Keratinocyte (primary cell): Measurements from ENCODE around the gene ZKSCAN1. TPM values are rescaled to one million over a fixed set of nuclear protein-coding genes. Genes with fewer than 3 reads are reported as not detected.

ENCODE experiments used
- DNase-seq: peaks from one replicate; pipeline ENCODE4 v3.0.0-alpha.2; 2011; ENCODE audit warnings: low read depth, missing footprints, low spot score
- FAIRE-seq: peaks from 2 replicates; lab custom pipeline; 2011; peaks lifted over from hg19 to GRCh38; lab: Jason Lieb, UNC
- H2AFZ ChIP-seq: 2 replicates; pipeline ENCODE4 v1.6.0; 2012; ENCODE audit warnings: low read length, control low read depth, inconsistent platforms; ENCODE audit not compliant: control insufficient read depth
- H3K27ac ChIP-seq: 2 replicates; pipeline ENCODE4 v1.5.1; 2011; ENCODE audit warnings: low read length; ENCODE audit not compliant: control insufficient read depth, insufficient read depth
- H3K27me3 ChIP-seq: 3 replicates; pipeline ENCODE4 v1.6.0; 2011; ENCODE audit warnings: low read length; ENCODE audit not compliant: control insufficient read depth, insufficient read depth; ENCODE audit errors: extremely low read depth
- H3K36me3 ChIP-seq, 2 experiments: 2 replicates in 1 of 2; 3 replicates in 1 of 2; pipeline ENCODE4 v1.5.1; 2011; ENCODE audit warnings: low read length in 2 of 2, mild to moderate bottlenecking in 1 of 2; ENCODE audit not compliant: control insufficient read depth in 2 of 2, insufficient read depth in 2 of 2; ENCODE audit errors: extremely low read depth in 1 of 2
- H3K4me1 ChIP-seq: 3 replicates; pipeline ENCODE4 v1.5.1; 2011; ENCODE audit warnings: low read length; ENCODE audit not compliant: control insufficient read depth, insufficient read depth; ENCODE audit errors: extremely low read depth
- H3K4me2 ChIP-seq: 3 replicates; pipeline ENCODE4 v1.6.0; 2011; ENCODE audit warnings: low read depth, low read length; ENCODE audit not compliant: control insufficient read depth, insufficient read depth; ENCODE audit errors: extremely low read depth
- H3K4me3 ChIP-seq, 3 experiments: fragments of 200-600 bp in 1 of 3; sonication (generic) in 1 of 3; 2 replicates in 2 of 3; 3 replicates in 1 of 3; pipeline ENCODE4 v1.5.1; 2011 to 2016; ENCODE audit warnings: low read length in 3 of 3, mild to moderate bottlenecking in 3 of 3, control low read depth in 2 of 3, inconsistent platforms in 1 of 3, low read depth in 1 of 3, mixed read lengths in 1 of 3, mixed run types in 1 of 3, moderate library complexity in 1 of 3; ENCODE audit not compliant: control insufficient read depth in 2 of 3, insufficient read depth in 2 of 3; ENCODE audit errors: extremely low read depth in 1 of 3
- H3K79me2 ChIP-seq: 2 replicates; pipeline ENCODE4 v1.6.0; 2012; ENCODE audit warnings: low read length; ENCODE audit not compliant: control insufficient read depth, insufficient read depth
- H3K9ac ChIP-seq: 3 replicates; pipeline ENCODE4 v1.6.0; 2011; ENCODE audit warnings: low read length; ENCODE audit not compliant: control insufficient read depth, insufficient read depth; ENCODE audit errors: extremely low read depth
- H3K9me1 ChIP-seq: 3 replicates; pipeline ENCODE4 v1.6.0; 2011; ENCODE audit warnings: low read length; ENCODE audit not compliant: control insufficient read depth, insufficient read depth; ENCODE audit errors: extremely low read depth
- H3K9me3 ChIP-seq: 2 replicates; pipeline ENCODE4 v1.5.1; 2012; ENCODE audit warnings: low read depth, low read length; ENCODE audit not compliant: control insufficient read depth
- H4K20me1 ChIP-seq: 3 replicates; pipeline ENCODE4 v1.6.0; 2011; ENCODE audit warnings: low read length; ENCODE audit not compliant: control insufficient read depth, insufficient read depth; ENCODE audit errors: extremely low read depth
- EZH2 ChIP-seq: IDR thresholded peaks from one replicate; pipeline ENCODE4 v1.6.1; 2012; ENCODE audit warnings: inconsistent platforms, mild to moderate bottlenecking, low read length, moderate library complexity
- dilution Hi-C: fragments of 300-500 bp; cut with MboI; formaldehyde crosslinking; loops from one replicate; pipeline ENCODE4 v1.7.0; 2020; ENCODE audit warnings: low sequenced_read_pairs; ENCODE audit not compliant: extremely low pct_ligation_motif_present
- polyA plus RNA-seq, 5 experiments: library from polyadenylated mRNA; depleted of rRNA in 3 of 5; stranded (reverse) in 3 of 5; stranded (forward) in 1 of 5; unstranded in 1 of 5; fragments of >200 nt; gene quantifications; 1 replicate in 1 of 5; 2 replicates in 3 of 5; 3 replicates in 1 of 5; pipeline versions ENCODE4 v1.2.1 to v1.2.3, GENCODE V29; 2011 to 2012; ENCODE audit warnings: missing spikeins in 2 of 5, low read depth in 1 of 5, low replicate concordance in 1 of 5
- TF ChIP-seq, protein P1 (sequence below), 3 experiments: IDR thresholded peaks in 1 of 3; conservative IDR thresholded peaks in 1 of 3; optimal IDR thresholded peaks in 1 of 3; 2 replicates in 2 of 3; 3 replicates in 1 of 3; pipeline versions ENCODE3 to v1.5.1; 2011; ENCODE audit warnings: low read length in 3 of 3, mild to moderate bottlenecking in 3 of 3, moderate library complexity in 2 of 3, control low read depth in 1 of 3, inconsistent platforms in 1 of 3; ENCODE audit not compliant: insufficient read depth in 2 of 3; ENCODE audit errors: extremely low read depth in 1 of 3

The ZKSCAN1 gene
- polyA plus RNA-seq, 1 donor (not counting 4 experiments of a cell fraction or from before 2014, with no cell fraction given): 24.7 TPM

GRCh38 chr7:99994819-99995218, 20.6 kb upstream of the ZKSCAN1 start:
- FAIRE-seq: no peak
- Histone ChIP-seq H2AFZ (peak overlapping the region; percentile 26), H3K4me1 (peaks cover 8% of the 10 kb centered on the region), H3K9ac (no peak overlapping the region), H3K9me1 (no peaks in the 10 kb centered on the region), H3K36me3 (no peaks in the 10 kb centered on the region), H3K27ac (no peak overlapping the region), H4K20me1 (no peaks in the 10 kb centered on the region), H3K4me2 (peak overlapping the region; percentile 4), H3K4me3 (no peak overlapping the region), H3K9me3 (no peaks in the 10 kb centered on the region), H3K27me3 (peaks cover 4% of the 10 kb centered on the region), H3K79me2 (no peaks in the 10 kb centered on the region)
- dilution Hi-C loops: no loop called here
- no peak for TF ChIP-seq EZH2
- TF ChIP-seq, protein P1, sequence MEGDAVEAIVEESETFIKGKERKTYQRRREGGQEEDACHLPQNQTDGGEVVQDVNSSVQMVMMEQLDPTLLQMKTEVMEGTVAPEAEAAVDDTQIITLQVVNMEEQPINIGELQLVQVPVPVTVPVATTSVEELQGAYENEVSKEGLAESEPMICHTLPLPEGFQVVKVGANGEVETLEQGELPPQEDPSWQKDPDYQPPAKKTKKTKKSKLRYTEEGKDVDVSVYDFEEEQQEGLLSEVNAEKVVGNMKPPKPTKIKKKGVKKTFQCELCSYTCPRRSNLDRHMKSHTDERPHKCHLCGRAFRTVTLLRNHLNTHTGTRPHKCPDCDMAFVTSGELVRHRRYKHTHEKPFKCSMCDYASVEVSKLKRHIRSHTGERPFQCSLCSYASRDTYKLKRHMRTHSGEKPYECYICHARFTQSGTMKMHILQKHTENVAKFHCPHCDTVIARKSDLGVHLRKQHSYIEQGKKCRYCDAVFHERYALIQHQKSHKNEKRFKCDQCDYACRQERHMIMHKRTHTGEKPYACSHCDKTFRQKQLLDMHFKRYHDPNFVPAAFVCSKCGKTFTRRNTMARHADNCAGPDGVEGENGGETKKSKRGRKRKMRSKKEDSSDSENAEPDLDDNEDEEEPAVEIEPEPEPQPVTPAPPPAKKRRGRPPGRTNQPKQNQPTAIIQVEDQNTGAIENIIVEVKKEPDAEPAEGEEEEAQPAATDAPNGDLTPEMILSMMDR (optimal IDR thresholded peaks at IDR 0.05 in 1 of 3, IDR thresholded peaks at IDR 0.05 in 1 of 3, conservative IDR thresholded peaks at IDR 0.05 in 1 of 3; ENCODE audit: extremely low read depth in 1 of 3, insufficient read depth in 2 of 3, low read length in 3 of 3): no peak
- no peak for DNase-seq

GRCh38 chr7:99996755-99997544, 18.4 kb upstream of the ZKSCAN1 start:
- Histone ChIP-seq H3K9ac (peak overlapping the region; percentile 37), H3K36me3 (no peaks in the 10 kb centered on the region), H3K9me3 (no peaks in the 10 kb centered on the region), H3K9me1 (no peaks in the 10 kb centered on the region), H3K79me2 (no peaks in the 10 kb centered on the region), H4K20me1 (no peaks in the 10 kb centered on the region), H3K4me2 (peak overlapping the region; percentile 48), H3K4me3 (peak overlapping the region in 1 of 3 experiments; percentile 27), H3K27me3 (no peaks in the 10 kb centered on the region), H2AFZ (peak overlapping the region; percentile 66), H3K4me1 (peaks cover 8% of the 10 kb centered on the region), H3K27ac (no peak overlapping the region)
- no peak for DNase-seq
- no peak for TF ChIP-seq EZH2
- TF ChIP-seq, protein P1 (optimal IDR thresholded peaks at IDR 0.05 in 1 of 3, IDR thresholded peaks at IDR 0.05 in 1 of 3, conservative IDR thresholded peaks at IDR 0.05 in 1 of 3; ENCODE audit: extremely low read depth in 1 of 3, insufficient read depth in 2 of 3, low read length in 3 of 3): no peak
- dilution Hi-C loops: no loop called here
- FAIRE-seq: no peak
